Gastrocnemius medialis (tissue), 4 donors: Measurements from ENCODE around the gene AIG1. TPM values are rescaled to one million over a fixed set of nuclear protein-coding genes. Genes with fewer than 3 reads are reported as not detected.

Experiments
- ATAC-seq, 2 donors: fragments of 150-250 bp; one replicate each; pipeline ENCODE4 v1.9.1; 2016
- DNase-seq, 2 donors: peaks; one replicate each; pipeline ENCODE4 v3.0.0-alpha.2; 2019
- H3K27ac ChIP-seq, 4 donors: fragments of 200-600 bp; sonication (generic); 1 replicate in 1 of 4; 2 replicates in 3 of 4; pipeline ENCODE4 v1.5.1; 2016 to 2018; ENCODE audit warnings: mild to moderate bottlenecking in 2 of 4, moderate library complexity in 1 of 4
- H3K27me3 ChIP-seq, 3 donors: fragments of 200-600 bp; sonication (generic) in 2 of 3; 1 replicate in 1 of 3; 2 replicates in 2 of 3; pipeline versions ENCODE4 v1.5.1 to v1.6.0; 2016 to 2019; ENCODE audit warnings: mild to moderate bottlenecking in 1 of 3, moderate library complexity in 1 of 3
- H3K36me3 ChIP-seq, 2 donors: fragments of 200-600 bp; sonication (generic) in 1 of 2; one replicate each; pipeline ENCODE4 v1.5.1; 2017 to 2018
- H3K4me1 ChIP-seq, 2 donors: fragments of 200-600 bp; sonication (generic) in 1 of 2; one replicate each; pipeline ENCODE4 v1.5.1; 2016 to 2017; ENCODE audit warnings: mild to moderate bottlenecking in 2 of 2
- H3K4me3 ChIP-seq, 4 donors: fragments of 200-600 bp; sonication (generic) in 3 of 4; 1 replicate in 1 of 4; 2 replicates in 3 of 4; pipeline ENCODE4 v1.5.1; 2016 to 2019; ENCODE audit warnings: mild to moderate bottlenecking in 2 of 4
- H3K9me3 ChIP-seq, 3 donors: fragments of 200-600 bp; sonication (generic) in 2 of 3; 1 replicate in 1 of 3; 2 replicates in 2 of 3; pipeline ENCODE4 v1.5.1; 2016 to 2019
- CTCF ChIP-seq, 5 experiments: fragments of 450-650 bp in 3 of 5; fragments of 200-600 bp in 2 of 5; sonication (generic) in 2 of 5; IDR thresholded peaks in 4 of 5; conservative IDR thresholded peaks in 1 of 5; 1 replicate in 4 of 5; 2 replicates in 1 of 5; pipeline ENCODE4 v1.5.1; 2016 to 2019; ENCODE audit warnings: antibody characterized with exemption in 5 of 5, mild to moderate bottlenecking in 3 of 5, moderate library complexity in 3 of 5
- POLR2A ChIP-seq, 2 donors: fragments of 450-650 bp; IDR thresholded peaks; one replicate each; pipeline ENCODE4 v1.6.1; 2017; ENCODE audit warnings: antibody characterized with exemption in 2 of 2, mild to moderate bottlenecking in 2 of 2, moderate library complexity in 2 of 2
- in situ Hi-C, 4 donors: fragments of 200-750 bp; cut with MboI; loops; one replicate each; pipeline versions ENCODE4 v1.15.0 to v1.8.0; 2017; ENCODE audit warnings: low sequenced_read_pairs in 4 of 4
- intact Hi-C: fragments of 100-400 bp; cut with DNase I; formaldehyde crosslinking; loops from one replicate; pipeline ENCODE4 v1.15.1; 2023; ENCODE audit warnings: low total_unique reads
- total RNA-seq, 4 donors: library from RNA; depleted of rRNA; stranded (reverse); fragments of >200 nt; gene quantifications; one replicate each; pipeline versions ENCODE4 v1.1.0 to v1.2.3, GENCODE V29; 2016

The AIG1 gene
- total RNA-seq, 4 donors from 2014 or later = 5.3 to 10.3 (median 5.7) TPM

- TF ChIP-seq POLR2A (IDR thresholded peaks at IDR 0.05) (no peak), CTCF (IDR thresholded peaks at IDR 0.05 in 4 of 5, conservative IDR thresholded peaks at IDR 0.05 in 1 of 5) (no peak)
- Histone ChIP-seq H3K36me3 (no peaks in the 10 kb centered on the region), H3K9me3 (no peaks in the 10 kb centered on the region), H3K4me3 (no peak overlapping the region), H3K4me1 (no peaks in the 10 kb centered on the region), H3K27ac (no peak overlapping the region), H3K27me3 (no peaks in the 10 kb centered on the region)
- no peak for ATAC-seq
- in situ Hi-C loops = no loop called here
- intact Hi-C loops = no loop called here
- DNase-seq = no peak
These were observed 260.9 kb downstream of the AIG1 start for GRCh38 chr6:143321491-143322086.

GRCh38 chr6:143322386-143322785 is 261.7 kb downstream of the AIG1 start:
- no peak for TF ChIP-seq POLR2A (IDR thresholded peaks at IDR 0.05)
- no peak for TF ChIP-seq CTCF (IDR thresholded peaks at IDR 0.05 in 4 of 5, conservative IDR thresholded peaks at IDR 0.05 in 1 of 5)
- ATAC-seq (no peak), DNase-seq (no peak)
- Histone ChIP-seq H3K9me3 (no peaks in the 10 kb centered on the region), H3K4me1 (no peaks in the 10 kb centered on the region), H3K36me3 (no peaks in the 10 kb centered on the region), H3K27ac (no peak overlapping the region), H3K27me3 (no peaks in the 10 kb centered on the region), H3K4me3 (no peak overlapping the region)
- intact Hi-C loops (no loop called here), in situ Hi-C loops (no loop called here)

- intact Hi-C loops = no loop called here
- DNase-seq = no peak
- in situ Hi-C loops = no loop called here
- Histone ChIP-seq H3K27me3 (no peaks in the 10 kb centered on the region), H3K36me3 (no peaks in the 10 kb centered on the region), H3K27ac (no peak overlapping the region), H3K4me1 (no peaks in the 10 kb centered on the region), H3K9me3 (no peaks in the 10 kb centered on the region), H3K4me3 (no peak overlapping the region)
- no peak for ATAC-seq
- TF ChIP-seq CTCF (IDR thresholded peaks at IDR 0.05 in 4 of 5, conservative IDR thresholded peaks at IDR 0.05 in 1 of 5) (no peak), POLR2A (IDR thresholded peaks at IDR 0.05) (no peak)
These were observed 263.2 kb downstream of the AIG1 start for GRCh38 chr6:143323729-143324470.

- Histone ChIP-seq H3K9me3 (no peaks in the 10 kb centered on the region), H3K27ac (no peak overlapping the region), H3K4me1 (no peaks in the 10 kb centered on the region), H3K36me3 (no peaks in the 10 kb centered on the region), H3K27me3 (no peaks in the 10 kb centered on the region), H3K4me3 (no peak overlapping the region)
- DNase-seq = no peak
- no peak for ATAC-seq
- intact Hi-C loops = no loop called here
- TF ChIP-seq CTCF (IDR thresholded peaks at IDR 0.05 in 4 of 5, conservative IDR thresholded peaks at IDR 0.05 in 1 of 5) (no peak), POLR2A (IDR thresholded peaks at IDR 0.05) (no peak)
- in situ Hi-C loops = no loop called here
These were observed 264.9 kb downstream of the AIG1 start for GRCh38 chr6:143325379-143326140.
